Measurements from ENCODE around the gene STRA6. TPM values are rescaled to one million over a fixed set of nuclear protein-coding genes. Genes with fewer than 3 reads are reported as not detected.

STRA6 gene
- total RNA-seq, 1 experiment from 2014 or later: 0.54 TPM

DNA sequence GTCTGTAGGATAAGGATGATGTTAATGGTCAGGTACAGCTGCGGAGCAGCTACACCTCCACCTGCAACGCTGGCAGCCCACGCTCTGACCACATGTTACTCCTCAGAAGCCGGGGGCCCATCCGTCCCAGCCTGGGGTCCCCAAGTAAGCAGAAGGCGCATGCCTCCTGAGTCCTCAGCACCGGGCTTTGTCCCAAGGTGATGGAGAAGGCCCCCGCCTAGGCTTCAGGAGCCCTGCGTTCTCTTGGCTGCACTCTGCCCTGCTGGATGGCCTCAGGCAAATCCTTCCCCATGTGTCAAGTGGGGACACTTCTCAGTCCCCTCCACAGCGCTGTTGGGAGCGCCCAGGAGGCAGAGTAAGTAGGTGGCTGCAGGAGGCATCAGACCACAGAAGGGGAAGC lies 14.4 kb downstream of the STRA6 start (continued):
- TF ChIP-seq, protein P1, sequence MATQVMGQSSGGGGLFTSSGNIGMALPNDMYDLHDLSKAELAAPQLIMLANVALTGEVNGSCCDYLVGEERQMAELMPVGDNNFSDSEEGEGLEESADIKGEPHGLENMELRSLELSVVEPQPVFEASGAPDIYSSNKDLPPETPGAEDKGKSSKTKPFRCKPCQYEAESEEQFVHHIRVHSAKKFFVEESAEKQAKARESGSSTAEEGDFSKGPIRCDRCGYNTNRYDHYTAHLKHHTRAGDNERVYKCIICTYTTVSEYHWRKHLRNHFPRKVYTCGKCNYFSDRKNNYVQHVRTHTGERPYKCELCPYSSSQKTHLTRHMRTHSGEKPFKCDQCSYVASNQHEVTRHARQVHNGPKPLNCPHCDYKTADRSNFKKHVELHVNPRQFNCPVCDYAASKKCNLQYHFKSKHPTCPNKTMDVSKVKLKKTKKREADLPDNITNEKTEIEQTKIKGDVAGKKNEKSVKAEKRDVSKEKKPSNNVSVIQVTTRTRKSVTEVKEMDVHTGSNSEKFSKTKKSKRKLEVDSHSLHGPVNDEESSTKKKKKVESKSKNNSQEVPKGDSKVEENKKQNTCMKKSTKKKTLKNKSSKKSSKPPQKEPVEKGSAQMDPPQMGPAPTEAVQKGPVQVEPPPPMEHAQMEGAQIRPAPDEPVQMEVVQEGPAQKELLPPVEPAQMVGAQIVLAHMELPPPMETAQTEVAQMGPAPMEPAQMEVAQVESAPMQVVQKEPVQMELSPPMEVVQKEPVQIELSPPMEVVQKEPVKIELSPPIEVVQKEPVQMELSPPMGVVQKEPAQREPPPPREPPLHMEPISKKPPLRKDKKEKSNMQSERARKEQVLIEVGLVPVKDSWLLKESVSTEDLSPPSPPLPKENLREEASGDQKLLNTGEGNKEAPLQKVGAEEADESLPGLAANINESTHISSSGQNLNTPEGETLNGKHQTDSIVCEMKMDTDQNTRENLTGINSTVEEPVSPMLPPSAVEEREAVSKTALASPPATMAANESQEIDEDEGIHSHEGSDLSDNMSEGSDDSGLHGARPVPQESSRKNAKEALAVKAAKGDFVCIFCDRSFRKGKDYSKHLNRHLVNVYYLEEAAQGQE (IDR thresholded peaks at IDR 0.05; ENCODE audit: low read depth): no peak
- TF ChIP-seq, protein P2, sequence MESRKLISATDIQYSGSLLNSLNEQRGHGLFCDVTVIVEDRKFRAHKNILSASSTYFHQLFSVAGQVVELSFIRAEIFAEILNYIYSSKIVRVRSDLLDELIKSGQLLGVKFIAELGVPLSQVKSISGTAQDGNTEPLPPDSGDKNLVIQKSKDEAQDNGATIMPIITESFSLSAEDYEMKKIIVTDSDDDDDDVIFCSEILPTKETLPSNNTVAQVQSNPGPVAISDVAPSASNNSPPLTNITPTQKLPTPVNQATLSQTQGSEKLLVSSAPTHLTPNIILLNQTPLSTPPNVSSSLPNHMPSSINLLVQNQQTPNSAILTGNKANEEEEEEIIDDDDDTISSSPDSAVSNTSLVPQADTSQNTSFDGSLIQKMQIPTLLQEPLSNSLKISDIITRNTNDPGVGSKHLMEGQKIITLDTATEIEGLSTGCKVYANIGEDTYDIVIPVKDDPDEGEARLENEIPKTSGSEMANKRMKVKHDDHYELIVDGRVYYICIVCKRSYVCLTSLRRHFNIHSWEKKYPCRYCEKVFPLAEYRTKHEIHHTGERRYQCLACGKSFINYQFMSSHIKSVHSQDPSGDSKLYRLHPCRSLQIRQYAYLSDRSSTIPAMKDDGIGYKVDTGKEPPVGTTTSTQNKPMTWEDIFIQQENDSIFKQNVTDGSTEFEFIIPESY (IDR thresholded peaks at IDR 0.05; ENCODE audit: extremely low read depth, insufficient replicate concordance, low read length): no peak
- TF ChIP-seq EZH2 (IDR thresholded peaks at IDR 0.05): no peak

DNA sequence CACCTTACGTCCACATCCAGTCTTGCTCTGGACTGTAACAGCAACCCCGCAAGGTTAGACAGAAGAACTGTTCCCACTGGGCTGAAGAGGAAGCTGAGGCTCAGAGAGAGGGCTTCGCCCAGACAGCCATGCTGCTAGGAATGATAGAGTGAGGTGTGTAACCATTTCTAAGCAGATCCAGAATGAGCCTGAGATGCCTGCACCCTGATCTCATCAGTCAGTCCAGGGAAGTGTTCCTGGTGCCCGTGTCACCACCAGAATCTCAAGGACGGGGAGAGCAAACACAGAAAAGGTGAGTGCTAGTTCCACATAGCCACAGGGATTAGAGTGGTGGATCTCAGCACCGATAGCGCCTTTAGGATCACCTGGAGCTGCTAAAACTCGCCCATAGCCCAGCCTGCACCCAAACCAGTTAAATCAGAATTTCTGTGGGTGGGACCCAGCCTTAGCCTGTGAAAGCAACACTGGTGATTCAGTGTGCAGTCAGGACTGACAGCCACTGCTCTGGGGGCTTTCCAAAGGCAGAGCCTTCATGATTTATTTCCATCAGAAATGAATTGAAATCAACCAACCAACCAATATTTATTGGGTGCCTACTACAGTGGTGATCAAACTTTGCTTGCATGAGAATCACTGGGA lies 16.8 kb downstream of the STRA6 start:
- intact Hi-C loops (cut with micrococcal nuclease): no loop called here
- no peak overlapping the region for H3K9ac ChIP-seq (ENCODE audit: low read length)
- H3K9me3 ChIP-seq (ENCODE audit: control insufficient read depth in 1 of 2, insufficient read depth in 1 of 2, low read depth in 1 of 2, low read length in 2 of 2): no peaks in the 10 kb centered on the region
- POLR2A ChIA-PET: no interaction called here
- peaks cover 45% of the 10 kb centered on the region; the same call in 1 of the 2 replicates for H3K27me3 ChIP-seq (ENCODE audit: insufficient read depth, low read length)
- no peaks in the 10 kb centered on the region for H3K9me2 ChIP-seq (ENCODE audit: insufficient read depth)
- DNase-seq (ENCODE audit: low read depth, low spot score) (no peak), ATAC-seq (no peak)
- H2AFZ ChIP-seq (ENCODE audit: low read depth, low read length, poor library complexity, severe bottlenecking): no peak overlapping the region
- no peaks in the 10 kb centered on the region for H4K20me1 ChIP-seq (ENCODE audit: insufficient read depth)
- CTCF ChIA-PET: no interaction called here
- H3K4me1 ChIP-seq (ENCODE audit: control insufficient read depth in 1 of 2, insufficient read depth in 2 of 2, low read length in 2 of 2): no peaks in the 10 kb centered on the region
- no peaks in the 10 kb centered on the region for H3K79me2 ChIP-seq (ENCODE audit: insufficient read depth, low read length)
- no peak overlapping the region for H3K4me3 ChIP-seq (replicated peaks in 1 of 2; ENCODE audit: low read depth in 1 of 2, low read length in 2 of 2)
- H3K4me2 ChIP-seq (ENCODE audit: low read length): no peak overlapping the region
- H3K27ac ChIP-seq (ENCODE audit: low read depth, low read length): no peak overlapping the region
- BruUV-seq (replicated peaks): no TSS peak
- H3K36me3 ChIP-seq (ENCODE audit: control insufficient read depth in 1 of 2, insufficient read depth in 2 of 2, low read length in 2 of 2): no peaks in the 10 kb centered on the region
- RAD21 ChIA-PET (ENCODE audit: low non-redundant PET in 1 of 2, low total read pairs in 2 of 2, uncharacterized antibody in 2 of 2, unreplicated experiment in 2 of 2): no interaction called here
- no peak for TF ChIP-seq POLR2A (IDR thresholded peaks at IDR 0.05; ENCODE audit: borderline replicate concordance, extremely low read depth, insufficient read depth, insufficient read length)
- TF ChIP-seq, protein P3, sequence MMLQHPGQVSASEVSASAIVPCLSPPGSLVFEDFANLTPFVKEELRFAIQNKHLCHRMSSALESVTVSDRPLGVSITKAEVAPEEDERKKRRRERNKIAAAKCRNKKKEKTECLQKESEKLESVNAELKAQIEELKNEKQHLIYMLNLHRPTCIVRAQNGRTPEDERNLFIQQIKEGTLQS (IDR thresholded peaks at IDR 0.05): no peak
- no peak for TF ChIP-seq YY1 (IDR thresholded peaks at IDR 0.05; ENCODE audit: extremely low read depth, insufficient replicate concordance, low read depth, low read length)
- no peak for TF ChIP-seq EGR1 (IDR thresholded peaks at IDR 0.05; ENCODE audit: low read depth)
- TF ChIP-seq, protein P1 (IDR thresholded peaks at IDR 0.05; ENCODE audit: low read depth): no peak
- TF ChIP-seq, protein P4, sequence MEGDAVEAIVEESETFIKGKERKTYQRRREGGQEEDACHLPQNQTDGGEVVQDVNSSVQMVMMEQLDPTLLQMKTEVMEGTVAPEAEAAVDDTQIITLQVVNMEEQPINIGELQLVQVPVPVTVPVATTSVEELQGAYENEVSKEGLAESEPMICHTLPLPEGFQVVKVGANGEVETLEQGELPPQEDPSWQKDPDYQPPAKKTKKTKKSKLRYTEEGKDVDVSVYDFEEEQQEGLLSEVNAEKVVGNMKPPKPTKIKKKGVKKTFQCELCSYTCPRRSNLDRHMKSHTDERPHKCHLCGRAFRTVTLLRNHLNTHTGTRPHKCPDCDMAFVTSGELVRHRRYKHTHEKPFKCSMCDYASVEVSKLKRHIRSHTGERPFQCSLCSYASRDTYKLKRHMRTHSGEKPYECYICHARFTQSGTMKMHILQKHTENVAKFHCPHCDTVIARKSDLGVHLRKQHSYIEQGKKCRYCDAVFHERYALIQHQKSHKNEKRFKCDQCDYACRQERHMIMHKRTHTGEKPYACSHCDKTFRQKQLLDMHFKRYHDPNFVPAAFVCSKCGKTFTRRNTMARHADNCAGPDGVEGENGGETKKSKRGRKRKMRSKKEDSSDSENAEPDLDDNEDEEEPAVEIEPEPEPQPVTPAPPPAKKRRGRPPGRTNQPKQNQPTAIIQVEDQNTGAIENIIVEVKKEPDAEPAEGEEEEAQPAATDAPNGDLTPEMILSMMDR (IDR thresholded peaks at IDR 0.05 in 2 of 3, conservative IDR thresholded peaks at IDR 0.05 in 1 of 3; ENCODE audit: borderline replicate concordance in 1 of 3, insufficient read depth in 1 of 3, low read depth in 2 of 3, low read length in 2 of 3): no peak
- TF ChIP-seq ZNF274 (IDR thresholded peaks at IDR 0.05; ENCODE audit: low read depth, low read length): no peak
- no peak for TF ChIP-seq RAD21 (IDR thresholded peaks at IDR 0.05; ENCODE audit: low read depth)
- TF ChIP-seq FOSL1 (IDR thresholded peaks at IDR 0.05; ENCODE audit: low read depth): no peak

All from HCT116 (cell line).